ENCODE results near the gene DCST2. TPM values are rescaled to one million over a fixed set of nuclear protein-coding genes. Genes with fewer than 3 reads are reported as not detected.

DCST2 gene
- total RNA-seq, 4 donors from 2014 or later: 0.34 to 3.7 (median 2.6) TPM; not detected in 1

DNA sequence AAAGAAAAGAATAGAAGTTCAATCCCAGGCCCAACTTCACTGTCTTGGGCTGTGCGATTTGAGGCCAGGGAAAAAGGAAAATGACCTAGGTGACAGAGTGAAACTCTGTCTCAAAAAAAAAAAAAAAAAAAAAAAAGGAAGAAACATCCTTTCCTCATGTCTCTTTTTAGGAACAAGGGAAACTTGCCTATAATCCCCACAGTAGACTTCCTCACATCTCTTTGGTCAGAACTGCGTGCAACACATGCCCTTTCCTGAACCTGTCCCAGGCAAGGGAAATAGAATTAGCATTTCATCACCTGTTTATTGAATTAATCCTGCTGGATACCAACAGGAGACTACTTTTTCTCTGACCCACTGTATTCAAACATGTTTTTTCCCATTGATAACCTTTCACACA lies 2.4 kb upstream of the DCST2 start:
- TF ChIP-seq, protein P1, sequence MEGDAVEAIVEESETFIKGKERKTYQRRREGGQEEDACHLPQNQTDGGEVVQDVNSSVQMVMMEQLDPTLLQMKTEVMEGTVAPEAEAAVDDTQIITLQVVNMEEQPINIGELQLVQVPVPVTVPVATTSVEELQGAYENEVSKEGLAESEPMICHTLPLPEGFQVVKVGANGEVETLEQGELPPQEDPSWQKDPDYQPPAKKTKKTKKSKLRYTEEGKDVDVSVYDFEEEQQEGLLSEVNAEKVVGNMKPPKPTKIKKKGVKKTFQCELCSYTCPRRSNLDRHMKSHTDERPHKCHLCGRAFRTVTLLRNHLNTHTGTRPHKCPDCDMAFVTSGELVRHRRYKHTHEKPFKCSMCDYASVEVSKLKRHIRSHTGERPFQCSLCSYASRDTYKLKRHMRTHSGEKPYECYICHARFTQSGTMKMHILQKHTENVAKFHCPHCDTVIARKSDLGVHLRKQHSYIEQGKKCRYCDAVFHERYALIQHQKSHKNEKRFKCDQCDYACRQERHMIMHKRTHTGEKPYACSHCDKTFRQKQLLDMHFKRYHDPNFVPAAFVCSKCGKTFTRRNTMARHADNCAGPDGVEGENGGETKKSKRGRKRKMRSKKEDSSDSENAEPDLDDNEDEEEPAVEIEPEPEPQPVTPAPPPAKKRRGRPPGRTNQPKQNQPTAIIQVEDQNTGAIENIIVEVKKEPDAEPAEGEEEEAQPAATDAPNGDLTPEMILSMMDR (IDR thresholded peaks at IDR 0.05; ENCODE audit: low read depth): no peak

DNA sequence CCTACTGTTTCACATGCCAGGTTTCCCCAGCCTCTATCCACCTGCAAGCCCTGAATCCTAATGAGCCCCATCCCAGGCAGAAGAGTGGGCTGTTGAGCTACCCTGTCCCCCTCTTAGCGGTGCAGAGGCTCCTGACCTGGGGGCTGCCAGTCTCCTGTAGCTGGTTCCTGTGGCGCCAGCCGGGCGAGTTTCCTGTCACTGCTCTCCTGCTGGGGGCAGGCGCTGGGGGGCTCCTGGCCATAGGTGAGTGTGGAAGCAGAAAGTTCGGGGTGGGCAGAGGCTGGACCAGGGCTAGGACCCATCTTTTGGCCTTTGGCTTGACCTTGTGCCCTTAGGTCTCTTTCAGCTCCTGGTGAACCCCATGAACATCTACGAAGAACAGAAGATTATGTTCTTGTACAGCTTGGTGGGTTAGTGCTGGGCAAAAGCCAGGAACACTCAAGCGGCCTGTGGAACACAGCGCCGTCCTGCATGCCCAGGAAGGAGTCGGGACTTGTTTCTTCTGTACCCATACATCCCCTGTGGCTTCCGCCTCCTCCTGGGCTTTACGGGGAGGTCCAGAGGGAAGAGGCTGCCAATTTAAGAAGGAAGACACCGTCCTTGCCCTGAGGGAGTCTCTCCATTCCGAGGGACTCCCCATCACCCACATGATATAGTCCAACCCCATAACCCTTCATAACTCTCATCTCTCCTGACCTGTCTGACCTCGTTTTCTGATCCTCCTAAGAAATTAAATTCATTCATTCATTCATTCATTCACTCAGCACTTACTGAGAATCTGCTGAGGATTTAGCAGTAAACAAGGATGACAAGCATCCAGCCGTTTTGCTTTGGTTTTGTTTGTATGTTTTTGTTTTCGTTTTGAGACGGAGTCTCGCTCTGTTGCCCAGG lies 982 bp upstream of the DCST2 start:
- TF ChIP-seq, protein P1 (IDR thresholded peaks at IDR 0.05; ENCODE audit: low read depth): no peak

DNA sequence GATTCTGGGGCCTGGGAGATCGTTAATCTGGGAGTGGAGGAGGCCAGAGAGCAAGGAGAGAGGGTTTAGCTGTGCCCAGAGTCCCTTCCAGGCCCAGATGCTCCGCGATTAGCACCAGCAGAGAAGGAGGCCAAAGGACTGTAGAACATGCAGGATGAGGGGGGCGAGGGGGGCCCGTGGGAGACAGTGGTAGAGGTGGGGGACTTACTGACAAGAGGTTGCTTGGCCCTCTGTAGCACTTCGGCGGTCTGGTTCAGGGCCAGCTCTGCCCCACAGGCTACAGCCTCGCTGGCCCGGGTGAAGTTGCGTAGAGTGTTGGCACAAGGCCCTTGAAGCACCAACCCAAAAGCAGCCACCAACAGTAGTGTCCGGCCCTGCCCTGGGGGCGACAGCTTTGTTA lies 695 bp downstream of the DCST2 start:
- TF ChIP-seq, protein P1 (IDR thresholded peaks at IDR 0.05; ENCODE audit: low read depth): no peak

DNA sequence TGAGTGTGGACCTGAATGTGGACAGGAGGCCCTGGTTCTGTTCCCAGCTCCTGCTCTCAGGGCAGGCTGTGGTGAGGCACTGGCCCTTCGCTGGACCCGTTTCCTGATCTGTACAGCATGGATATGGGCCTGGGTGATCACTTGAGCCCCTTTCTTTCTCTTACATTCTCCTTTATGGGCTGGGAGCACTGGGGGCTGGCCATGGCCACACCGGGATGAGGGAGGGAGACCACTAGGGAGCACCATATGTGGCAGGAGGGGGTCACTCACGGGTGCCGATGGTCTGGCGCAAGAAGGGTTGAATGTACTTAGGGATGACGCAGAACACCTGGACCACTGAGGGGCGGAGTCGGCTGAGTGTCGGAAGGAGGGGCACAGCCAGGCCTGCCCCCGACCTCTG lies 2.7 kb downstream of the DCST2 start:
- TF ChIP-seq, protein P1 (IDR thresholded peaks at IDR 0.05; ENCODE audit: low read depth): no peak

DNA sequence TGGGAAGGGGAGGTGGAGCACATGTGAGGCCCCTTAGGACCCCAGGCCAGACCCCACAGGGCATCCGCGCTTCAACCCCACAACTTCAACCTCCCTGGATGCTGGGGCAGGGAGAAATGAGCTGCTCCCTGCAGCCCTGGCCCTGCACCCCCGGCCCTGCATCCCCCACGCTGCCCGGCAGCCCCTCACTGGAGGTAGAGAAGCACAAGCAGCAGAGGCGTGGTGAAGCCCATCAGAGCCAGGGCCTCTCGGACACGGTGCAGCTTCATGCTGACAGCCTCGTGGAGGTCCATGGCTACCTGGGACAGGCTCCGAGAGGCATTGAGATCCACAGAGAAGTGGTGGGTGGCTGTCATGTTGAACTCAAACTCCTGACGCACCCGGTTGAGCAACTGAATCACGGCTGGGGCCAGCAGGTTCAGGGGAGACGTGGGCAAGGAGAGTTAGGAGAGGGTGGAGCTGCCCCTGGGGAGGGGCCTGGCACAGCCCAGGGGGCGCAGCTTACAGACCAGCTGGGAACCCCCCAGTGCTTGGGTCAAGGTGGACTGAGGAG lies 3.3 kb downstream of the DCST2 start:
- TF ChIP-seq, protein P1 (IDR thresholded peaks at IDR 0.05; ENCODE audit: low read depth): no peak

DNA sequence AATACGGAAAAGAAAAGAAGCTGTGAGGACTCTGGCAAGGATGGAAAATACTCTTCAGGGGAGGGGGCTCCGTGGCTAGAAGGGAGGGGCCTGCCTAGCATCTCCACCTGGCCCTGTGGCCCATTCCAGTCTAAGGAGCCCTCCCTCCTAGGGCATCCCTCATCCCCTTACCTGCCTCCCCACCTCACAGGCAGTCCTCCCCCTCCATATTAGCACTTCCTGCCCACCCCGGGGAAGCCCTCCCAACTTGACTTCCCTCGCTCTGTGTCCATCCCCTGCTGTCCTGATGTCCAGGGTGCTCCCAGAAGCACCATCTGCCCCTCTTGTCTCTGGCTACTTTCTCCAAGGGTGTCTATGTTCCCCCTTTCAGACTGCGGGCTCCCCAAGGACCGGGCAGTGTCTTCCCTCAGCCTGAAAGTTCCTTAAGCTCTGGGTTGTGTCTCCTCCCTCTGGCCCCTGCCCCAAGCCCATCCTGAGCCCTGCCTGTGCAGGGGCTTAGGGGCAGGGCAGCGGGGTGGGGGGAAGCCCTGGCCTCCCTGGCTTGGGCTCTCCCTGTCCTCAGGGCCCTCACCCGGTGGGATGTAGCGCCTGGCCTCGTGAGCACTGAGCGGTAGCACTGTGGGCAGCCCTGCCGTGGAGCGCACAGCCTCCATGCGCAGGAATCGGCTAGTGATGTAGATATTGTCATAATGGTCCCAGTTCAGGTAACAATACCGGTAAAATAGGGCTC lies 3.9 kb downstream of the DCST2 start:
- TF ChIP-seq, protein P1 (IDR thresholded peaks at IDR 0.05; ENCODE audit: low read depth): no peak

DNA sequence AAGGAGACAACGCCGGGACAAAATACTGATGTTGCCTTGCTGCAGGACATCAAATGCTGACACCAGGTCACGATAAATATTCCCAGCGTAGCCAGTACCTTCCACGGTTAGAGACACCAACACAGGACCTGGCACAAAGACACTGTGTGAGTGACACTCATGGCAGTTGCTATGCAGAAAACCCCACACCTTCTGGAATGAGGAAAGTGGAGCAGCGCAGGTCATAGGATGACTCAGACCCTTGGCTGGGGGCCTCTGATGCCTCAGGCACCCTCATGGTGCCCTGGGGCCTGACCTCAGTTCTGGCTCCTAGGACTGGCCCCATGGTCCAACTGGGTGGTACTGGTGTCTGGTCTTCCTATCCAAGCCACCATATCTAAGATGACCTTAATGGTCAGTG lies 7.0 kb downstream of the DCST2 start:
- TF ChIP-seq, protein P1 (IDR thresholded peaks at IDR 0.05; ENCODE audit: low read depth): no peak

All from subcutaneous adipose tissue (tissue), 4 donors.